HepG2 (cell line): Measurements from ENCODE around the gene IGFLR1. TPM values are rescaled to one million over a fixed set of nuclear protein-coding genes. Genes with fewer than 3 reads are reported as not detected.

ENCODE experiments used
- ETV6 ChIP-seq: sonication (generic); formaldehyde crosslinking; conservative IDR thresholded peaks from 2 replicates; pipeline ENCODE4 v1.4.0; 2020; ENCODE audit warnings: missing genetic modification reagents
- IRF9 ChIP-seq: sonication (generic); formaldehyde crosslinking; IDR thresholded peaks from 2 replicates; pipeline ENCODE4 v1.8.0; 2022; ENCODE audit warnings: missing genetic modification reagents, mild to moderate bottlenecking, borderline replicate concordance
- KDM5B ChIP-seq: sonication (generic); formaldehyde crosslinking; IDR thresholded peaks from 2 replicates; pipeline ENCODE4 v1.4.0; 2020; ENCODE audit warnings: missing genetic modification reagents, mild to moderate bottlenecking, borderline replicate concordance
- MATR3 ChIP-seq: sonication (generic); formaldehyde crosslinking; IDR thresholded peaks from 2 replicates; pipeline ENCODE4 v1.4.0; 2020; ENCODE audit warnings: missing genetic modification reagents
- MBNL3 ChIP-seq: fragments of 250-450 bp; sonication (Bioruptor Pico); conservative IDR thresholded peaks from 2 replicates; pipeline ENCODE4 v1.8.0; 2022; ENCODE audit warnings: mild to moderate bottlenecking, inconsistent platforms
- MIXL1 ChIP-seq: IDR thresholded peaks from 2 replicates; pipeline ENCODE4 v1.6.1; 2016
- PAXIP1 ChIP-seq: sonication (generic); formaldehyde crosslinking; conservative IDR thresholded peaks from 2 replicates; pipeline ENCODE4 v1.4.0; 2020; ENCODE audit warnings: mild to moderate bottlenecking, missing genetic modification reagents, moderate library complexity
- SAP130 ChIP-seq: IDR thresholded peaks from 2 replicates; pipeline ENCODE4 v1.6.1; 2016; ENCODE audit warnings: low read depth
- SNRNP70 ChIP-seq: fragments of 200-400 bp; formaldehyde crosslinking; IDR thresholded peaks from 2 replicates; pipeline ENCODE4 v1.6.1; 2017; ENCODE audit warnings: mild to moderate bottlenecking, low read depth, low read length, moderate library complexity
- TMF1 ChIP-seq: sonication (generic); formaldehyde crosslinking; IDR thresholded peaks from 2 replicates; pipeline ENCODE4 v1.8.1; 2022; ENCODE audit warnings: low read depth, missing genetic modification reagents
- UBTF ChIP-seq: sonication (generic); formaldehyde crosslinking; IDR thresholded peaks from 2 replicates; pipeline ENCODE4 v1.4.0; 2020; ENCODE audit warnings: mild to moderate bottlenecking, missing genetic modification reagents
- ZBTB14 ChIP-seq: sonication (generic); formaldehyde crosslinking; IDR thresholded peaks from 2 replicates; pipeline ENCODE4 v1.4.0; 2020; ENCODE audit warnings: missing genetic modification reagents
- ZNF367 ChIP-seq: sonication (generic); formaldehyde crosslinking; IDR thresholded peaks from 2 replicates; pipeline ENCODE4 v1.4.0; 2020; ENCODE audit warnings: missing genetic modification reagents, borderline replicate concordance
- ZNF414 ChIP-seq: sonication (generic); formaldehyde crosslinking; IDR thresholded peaks from 2 replicates; pipeline ENCODE4 v1.5.0; 2020; ENCODE audit warnings: missing genetic modification reagents
- ZNF557 ChIP-seq: sonication (generic); formaldehyde crosslinking; IDR thresholded peaks from 2 replicates; pipeline ENCODE4 v1.4.0; 2020; ENCODE audit warnings: missing genetic modification reagents
- ZNF749 ChIP-seq: sonication (generic); formaldehyde crosslinking; IDR thresholded peaks from 2 replicates; pipeline ENCODE4 v1.8.0; 2022; ENCODE audit warnings: mild to moderate bottlenecking, missing genetic modification reagents, moderate library complexity, borderline replicate concordance
- ZNF772 ChIP-seq: sonication (generic); formaldehyde crosslinking; IDR thresholded peaks from 2 replicates; pipeline ENCODE4 v1.5.0; 2020; ENCODE audit warnings: mild to moderate bottlenecking, missing genetic modification reagents
- ZNF816 ChIP-seq: sonication (generic); formaldehyde crosslinking; IDR thresholded peaks from 2 replicates; pipeline ENCODE4 v1.8.0; 2022; ENCODE audit warnings: missing genetic modification reagents, mild to moderate bottlenecking, borderline replicate concordance
- ZNF879 ChIP-seq: sonication (generic); formaldehyde crosslinking; IDR thresholded peaks from 2 replicates; pipeline ENCODE4 v1.8.1; 2023; ENCODE audit warnings: missing genetic modification reagents
- polyA plus RNA-seq, 8 experiments: library from polyadenylated mRNA; depleted of rRNA in 3 of 8; stranded (reverse) in 7 of 8; unstranded in 1 of 8; fragments of >200 nt; fragmentation: Illumina TruSeq in 4 of 8; extraction: Trizol in 4 of 8; gene quantifications; 2 replicates each; pipeline versions ENCODE4 v1.2.1 to v1.2.3, GENCODE V29; 2011 to 2016; ENCODE audit warnings: low read depth in 4 of 8, missing spikeins in 1 of 8, mixed read lengths in 1 of 8; ENCODE audit not compliant: insufficient read depth in 1 of 8
- total RNA-seq, 5 experiments: library from RNA; depleted of rRNA; stranded (reverse); fragments of >200 nt; fragmentation: Illumina TruSeq; extraction: Trizol; gene quantifications; 2 replicates each; pipeline ENCODE4 v1.2.3, GENCODE V29; 2016; ENCODE audit warnings: low read depth in 1 of 5

The IGFLR1 gene
- total and polyA plus RNA-seq, 2 of the 13 experiments (the other 11 are each of a cell fraction or from before 2014, with no cell fraction given): 5.4 to 8.9 TPM

GRCh38 chr19:35717665-35718344 is 24.4 kb downstream of the IGFLR1 start, which contains the start of gene KMT2B (continued):
- TF ChIP-seq ZBTB14 (CRISPR knock-in tag) (no peak), ZNF414 (CRISPR knock-in tag) (no peak), ZNF367 (no peak), MATR3 (CRISPR knock-in tag) (no peak), ZNF879 (CRISPR knock-in tag) (no peak), ETV6 (CRISPR knock-in tag) (no peak), SAP130 (CRISPR knock-in tag) (peak; percentile 28; the same call in 1 of the 2 replicates), ZNF749 (CRISPR knock-in tag) (no peak), UBTF (no peak), IRF9 (CRISPR knock-in tag) (no peak), PAXIP1 (CRISPR knock-in tag) (no peak), MIXL1 (CRISPR knock-in tag) (no peak), SNRNP70 (no peak), TMF1 (no peak), ZNF772 (CRISPR knock-in tag) (no peak), KDM5B (CRISPR knock-in tag) (no peak), MBNL3 (CRISPR knock-in tag) (no peak), ZNF557 (CRISPR knock-in tag) (no peak), ZNF816 (CRISPR knock-in tag) (no peak)
